Astrocyte (in vitro differentiated cells and primary cell): ENCODE data around the gene YOD1. TPM values are rescaled to one million over a fixed set of nuclear protein-coding genes. Genes with fewer than 3 reads are reported as not detected.

ENCODE experiments used
- DNase-seq: peaks from one replicate; pipeline ENCODE4 v3.0.0-alpha.2; 2010; ENCODE audit warnings: low read depth
- FAIRE-seq: peaks from 2 replicates; lab custom pipeline; 2011; peaks lifted over from hg19 to GRCh38; lab: Jason Lieb, UNC
- H2AFZ ChIP-seq: 2 replicates; pipeline ENCODE4 v1.6.0; 2012; ENCODE audit warnings: low read depth, low read length, inconsistent platforms
- H3K27ac ChIP-seq: 2 replicates; pipeline ENCODE4 v1.5.1; 2011; ENCODE audit warnings: low read depth, low read length, inconsistent platforms
- H3K27me3 ChIP-seq: 2 replicates; pipeline ENCODE4 v1.6.0; 2011; ENCODE audit warnings: low read length, inconsistent platforms; ENCODE audit not compliant: insufficient read depth
- H3K36me3 ChIP-seq: 2 replicates; pipeline ENCODE4 v1.5.1; 2011; ENCODE audit warnings: low read length, inconsistent platforms; ENCODE audit not compliant: insufficient read depth
- H3K4me1 ChIP-seq: 2 replicates; pipeline ENCODE4 v1.5.1; 2011; ENCODE audit warnings: low read length, inconsistent platforms; ENCODE audit not compliant: insufficient read depth
- H3K4me2 ChIP-seq: 2 replicates; pipeline ENCODE4 v1.6.0; 2012; ENCODE audit warnings: low read length, inconsistent platforms
- H3K4me3 ChIP-seq: 2 replicates; pipeline ENCODE4 v1.5.1; 2011; ENCODE audit warnings: low read depth, mild to moderate bottlenecking, low read length, inconsistent platforms; ENCODE audit not compliant: insufficient read depth
- H3K79me2 ChIP-seq: 2 replicates; pipeline ENCODE4 v1.6.0; 2012; ENCODE audit warnings: mild to moderate bottlenecking, low read length, inconsistent platforms; ENCODE audit not compliant: insufficient read depth
- H3K9ac ChIP-seq: 2 replicates; pipeline ENCODE4 v1.6.0; 2012; ENCODE audit warnings: mild to moderate bottlenecking, low read length, inconsistent platforms
- H3K9me3 ChIP-seq: 2 replicates; pipeline ENCODE4 v1.5.1; 2012; ENCODE audit warnings: low read depth, mild to moderate bottlenecking, low read length, inconsistent platforms; ENCODE audit not compliant: insufficient read depth
- H4K20me1 ChIP-seq: 2 replicates; pipeline ENCODE4 v1.6.0; 2012; ENCODE audit warnings: low read length, inconsistent platforms; ENCODE audit not compliant: insufficient read depth
- H3K27ac Mint-ChIP-seq: one replicate; pipeline ENCODE4 v1.8.0; 2021; ENCODE audit warnings: mild to moderate bottlenecking, mixed read lengths; ENCODE audit not compliant: unreplicated experiment
- H3K27me3 Mint-ChIP-seq: one replicate; pipeline ENCODE4 v1.8.0; 2021; ENCODE audit warnings: low read depth, mixed read lengths; ENCODE audit not compliant: unreplicated experiment
- H3K36me3 Mint-ChIP-seq: one replicate; pipeline ENCODE4 v1.8.0; 2021; ENCODE audit warnings: low read depth, mixed read lengths; ENCODE audit not compliant: unreplicated experiment
- H3K4me1 Mint-ChIP-seq: one replicate; pipeline ENCODE4 v1.8.0; 2021; ENCODE audit warnings: low read depth, mixed read lengths; ENCODE audit not compliant: unreplicated experiment
- H3K4me3 Mint-ChIP-seq: one replicate; pipeline ENCODE4 v1.8.0; 2021; ENCODE audit warnings: mild to moderate bottlenecking, moderate library complexity, mixed read lengths; ENCODE audit not compliant: unreplicated experiment
- H3K9me3 Mint-ChIP-seq: one replicate; pipeline ENCODE4 v1.8.0; 2021; ENCODE audit warnings: mild to moderate bottlenecking, mixed read lengths; ENCODE audit not compliant: unreplicated experiment
- EZH2 ChIP-seq: IDR thresholded peaks from 2 replicates; pipeline ENCODE4 v1.6.1; 2012; ENCODE audit warnings: mild to moderate bottlenecking, low read length, inconsistent platforms; ENCODE audit not compliant: insufficient read depth
- total RNA-seq: library from RNA; stranded (reverse); gene quantifications from 2 replicates; pipeline ENCODE4 v1.2.1, GENCODE V29; 2021
- TF ChIP-seq, protein P1 (sequence below): IDR thresholded peaks from 2 replicates; pipeline ENCODE4 v1.5.1; 2011; ENCODE audit warnings: low read depth, mild to moderate bottlenecking, inconsistent platforms, low read length, moderate library complexity; ENCODE audit not compliant: insufficient read depth

YOD1 gene
- total RNA-seq, 1 donor from 2014 or later = 14.8 TPM

GRCh38 chr1:207088701-207089626 is 38.0 kb upstream of the YOD1 start, which contains the start of gene C4BPB:
C4BPB (plus strand) TSS chr1:207088860; CDS start chr1:207089532, 672 bp downstream.
- DNase-seq = peak; percentile 16
- no peaks in the 10 kb centered on the region for H3K36me3 ChIP-seq
- peak within 1 kb of the TSS; percentile 10 for H3K4me2 ChIP-seq
- H3K4me3 ChIP-seq = no peak within 1 kb of the TSS
- no peak within 1 kb of the TSS for H2AFZ ChIP-seq
- H3K27ac Mint-ChIP-seq = peak within 1 kb of the TSS; percentile 84
- FAIRE-seq = no peak
- H3K36me3 Mint-ChIP-seq = no peaks in the 10 kb centered on the region
- no peaks in the 10 kb centered on the region for H3K9me3 ChIP-seq
- H3K4me1 Mint-ChIP-seq = peaks cover 43% of the 10 kb centered on the region
- peaks cover 3% of the 10 kb centered on the region for H3K4me1 ChIP-seq
- no peak within 1 kb of the TSS for H3K4me3 Mint-ChIP-seq
- TF ChIP-seq EZH2 = no peak
- TF ChIP-seq, protein P1, sequence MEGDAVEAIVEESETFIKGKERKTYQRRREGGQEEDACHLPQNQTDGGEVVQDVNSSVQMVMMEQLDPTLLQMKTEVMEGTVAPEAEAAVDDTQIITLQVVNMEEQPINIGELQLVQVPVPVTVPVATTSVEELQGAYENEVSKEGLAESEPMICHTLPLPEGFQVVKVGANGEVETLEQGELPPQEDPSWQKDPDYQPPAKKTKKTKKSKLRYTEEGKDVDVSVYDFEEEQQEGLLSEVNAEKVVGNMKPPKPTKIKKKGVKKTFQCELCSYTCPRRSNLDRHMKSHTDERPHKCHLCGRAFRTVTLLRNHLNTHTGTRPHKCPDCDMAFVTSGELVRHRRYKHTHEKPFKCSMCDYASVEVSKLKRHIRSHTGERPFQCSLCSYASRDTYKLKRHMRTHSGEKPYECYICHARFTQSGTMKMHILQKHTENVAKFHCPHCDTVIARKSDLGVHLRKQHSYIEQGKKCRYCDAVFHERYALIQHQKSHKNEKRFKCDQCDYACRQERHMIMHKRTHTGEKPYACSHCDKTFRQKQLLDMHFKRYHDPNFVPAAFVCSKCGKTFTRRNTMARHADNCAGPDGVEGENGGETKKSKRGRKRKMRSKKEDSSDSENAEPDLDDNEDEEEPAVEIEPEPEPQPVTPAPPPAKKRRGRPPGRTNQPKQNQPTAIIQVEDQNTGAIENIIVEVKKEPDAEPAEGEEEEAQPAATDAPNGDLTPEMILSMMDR = no peak
- no peaks in the 10 kb centered on the region for H3K27me3 Mint-ChIP-seq
- H3K27me3 ChIP-seq = no peaks in the 10 kb centered on the region
- no peak within 1 kb of the TSS for H3K27ac ChIP-seq
- H4K20me1 ChIP-seq = no peaks in the 10 kb centered on the region
- no peak within 1 kb of the TSS for H3K9ac ChIP-seq
- H3K79me2 ChIP-seq = no peaks in the 10 kb centered on the region
- no peaks in the 10 kb centered on the region for H3K9me3 Mint-ChIP-seq

- Histone ChIP-seq H2AFZ (no peak overlapping the region), H3K4me3 (no peak overlapping the region), H3K79me2 (no peaks in the 10 kb centered on the region), H3K4me2 (peak overlapping the region; percentile 10), H3K4me1 (peaks cover 3% of the 10 kb centered on the region), H3K27ac (no peak overlapping the region), H3K36me3 (no peaks in the 10 kb centered on the region), H3K9ac (no peak overlapping the region), H3K27me3 (no peaks in the 10 kb centered on the region), H3K9me3 (no peaks in the 10 kb centered on the region), H4K20me1 (no peaks in the 10 kb centered on the region)
- peak overlapping the region; percentile 84 for H3K27ac Mint-ChIP-seq
- H3K9me3 Mint-ChIP-seq = no peaks in the 10 kb centered on the region
- H3K4me1 Mint-ChIP-seq = peaks cover 44% of the 10 kb centered on the region
- no peaks in the 10 kb centered on the region for H3K27me3 Mint-ChIP-seq
- H3K4me3 Mint-ChIP-seq = no peak overlapping the region
- H3K36me3 Mint-ChIP-seq = no peaks in the 10 kb centered on the region
- DNase-seq (peak; percentile 54), FAIRE-seq (no peak)
- no peak for TF ChIP-seq EZH2
- TF ChIP-seq, protein P1 = no peak
Measured at GRCh38 chr1:207088161-207088560, 37.2 kb upstream of the YOD1 start.

- no peak overlapping the region for H3K4me3 Mint-ChIP-seq
- H3K27me3 Mint-ChIP-seq = no peaks in the 10 kb centered on the region
- H3K27ac ChIP-seq = no peak overlapping the region
- H3K9me3 ChIP-seq = no peaks in the 10 kb centered on the region
- no peak overlapping the region for H3K4me2 ChIP-seq
- no peak for TF ChIP-seq EZH2
- TF ChIP-seq, protein P1 = no peak
- peaks cover 2% of the 10 kb centered on the region for H3K9me3 Mint-ChIP-seq
- no peak overlapping the region for H3K4me3 ChIP-seq
- no peak for FAIRE-seq
- no peak overlapping the region for H3K27ac Mint-ChIP-seq
- peaks cover 42% of the 10 kb centered on the region for H3K4me1 Mint-ChIP-seq
- H3K4me1 ChIP-seq = peaks cover 3% of the 10 kb centered on the region
- no peaks in the 10 kb centered on the region for H3K36me3 ChIP-seq
- no peaks in the 10 kb centered on the region for H4K20me1 ChIP-seq
- H3K9ac ChIP-seq = no peak overlapping the region
- peaks cover 5% of the 10 kb centered on the region for H3K27me3 ChIP-seq
- H3K79me2 ChIP-seq = no peaks in the 10 kb centered on the region
- H2AFZ ChIP-seq = no peak overlapping the region
- DNase-seq = no peak
- no peaks in the 10 kb centered on the region for H3K36me3 Mint-ChIP-seq
Measured at GRCh38 chr1:207085887-207086286, 34.9 kb upstream of the YOD1 start.
